HG02884 (cell line): ENCODE data around the gene NUAK2.

ENCODE experiments used
- ATAC-seq: cut with Tn5 transposase; IDR thresholded peaks from one replicate; pipeline ENCODE4 v1.9.1; 2021; ENCODE audit warnings: mild to moderate bottlenecking, moderate library complexity; ENCODE audit not compliant: unreplicated experiment

NUAK2 gene

DNA sequence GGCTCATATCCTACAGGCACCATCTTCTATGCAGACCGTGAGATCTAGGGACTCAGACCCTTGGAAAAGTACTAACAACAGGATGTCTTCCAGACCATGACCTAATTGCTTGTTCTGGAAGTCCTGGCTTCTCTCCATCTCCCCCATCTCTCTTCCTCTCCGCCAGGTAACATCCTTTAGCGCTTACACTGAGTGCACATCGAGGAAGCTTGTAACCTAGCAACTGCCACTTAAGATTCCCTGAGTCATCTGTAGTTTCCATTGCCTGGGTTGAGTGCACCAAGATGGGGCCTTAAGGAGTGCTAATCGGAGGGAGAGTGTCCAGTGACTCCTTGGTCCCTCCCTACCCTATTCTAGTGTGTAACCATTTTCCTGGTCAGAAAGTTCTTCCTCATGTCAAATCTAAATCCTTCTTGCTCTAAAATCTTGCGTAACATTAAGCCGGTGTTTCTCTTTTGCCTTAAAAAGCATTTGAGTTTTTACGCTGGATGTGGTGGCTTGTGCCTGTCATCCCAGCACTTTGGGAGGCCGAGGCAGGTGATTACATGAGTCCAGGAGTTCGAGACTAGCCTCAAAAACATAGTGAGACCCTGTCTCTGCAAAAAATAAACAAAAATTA, 25.5 kb upstream of the NUAK2 start:
- ATAC-seq: no peak

- ATAC-seq: no peak
These were observed 24.2 kb upstream of the NUAK2 start for GRCh38 chr1:205345761-205346160.

DNA sequence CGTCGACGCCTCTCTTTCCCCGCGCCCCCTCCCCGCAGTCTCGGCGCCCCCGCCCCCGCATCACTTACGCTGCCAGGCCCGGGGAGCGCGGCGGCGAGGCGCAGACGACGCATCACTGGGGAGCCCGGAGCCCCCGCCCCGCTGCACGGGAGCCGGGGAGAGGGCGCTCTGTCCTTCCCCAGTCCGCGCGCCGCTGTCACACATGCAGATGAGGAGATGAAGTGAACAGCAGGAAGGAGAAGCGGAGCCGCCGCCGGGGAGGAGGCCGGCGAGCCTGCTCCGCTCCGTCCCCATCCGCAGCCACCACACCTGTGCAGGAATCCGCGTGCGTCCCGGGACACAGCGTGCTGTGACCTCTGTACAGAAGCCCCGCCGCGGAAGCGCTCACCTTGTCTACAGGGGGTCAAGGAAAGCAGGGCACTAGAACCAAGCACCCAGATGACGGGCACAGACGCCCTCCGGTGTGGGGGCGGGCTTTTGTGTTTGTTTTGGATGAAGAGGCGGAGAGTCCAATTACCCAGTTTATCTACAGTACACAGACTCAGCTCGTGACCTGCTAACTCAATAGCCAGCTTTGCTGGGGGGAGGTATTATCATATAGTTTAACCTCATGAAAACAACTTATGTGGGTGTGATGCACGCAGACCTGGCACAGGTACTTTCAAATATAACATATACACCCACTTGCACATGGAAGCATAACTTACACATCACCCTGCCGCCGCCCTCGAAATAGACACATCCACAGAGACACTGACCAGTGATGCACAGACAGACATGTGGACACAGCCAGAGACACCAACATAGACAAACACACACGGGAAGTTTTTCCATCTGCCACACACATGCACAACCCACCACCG, 22.8 kb upstream of the NUAK2 start:
- ATAC-seq: no peak

GRCh38 chr1:205343431-205344065, 22.0 kb upstream of the NUAK2 start:
- ATAC-seq: no peak

DNA sequence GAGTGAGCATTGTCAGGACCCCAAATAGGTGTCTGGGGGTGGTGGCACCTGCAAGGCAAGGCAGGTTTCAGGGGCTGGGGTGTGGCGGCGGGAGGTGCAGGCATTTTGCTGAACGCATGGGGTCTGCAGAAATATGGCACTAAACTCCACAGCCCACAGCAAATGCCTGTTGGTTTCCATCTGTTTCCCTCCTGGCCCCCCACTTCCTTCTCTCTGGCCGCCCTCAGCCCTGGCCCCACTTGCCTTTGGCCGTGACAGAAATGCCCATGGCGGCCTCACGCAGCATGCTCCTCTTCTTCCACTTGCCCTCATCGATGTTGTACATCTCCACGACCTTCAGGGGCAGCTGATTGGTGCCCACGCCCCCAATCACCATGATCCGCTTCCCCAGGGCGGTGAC, 21.4 kb upstream of the NUAK2 start:
- ATAC-seq: no peak

GRCh38 chr1:205340676-205341075, 19.1 kb upstream of the NUAK2 start:
- ATAC-seq: no peak

DNA sequence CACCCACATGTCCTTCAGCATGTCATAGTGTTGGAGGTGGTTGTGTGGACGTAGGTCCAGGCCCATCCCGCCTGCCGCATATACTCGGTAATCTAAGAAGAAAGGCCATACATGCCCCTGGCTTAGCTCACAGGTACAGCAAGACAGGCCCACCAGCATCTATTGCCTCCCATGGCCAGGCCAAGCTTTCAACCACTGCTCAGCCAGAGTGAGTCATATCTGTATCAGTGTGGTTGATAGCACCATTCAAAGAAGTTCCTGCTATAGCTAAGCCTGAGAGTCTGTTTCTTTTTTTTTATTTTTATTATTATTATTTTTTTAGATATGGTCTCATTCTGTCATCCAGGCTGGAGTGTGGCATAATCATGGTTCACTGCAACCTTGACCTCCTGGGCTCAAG, 18.2 kb upstream of the NUAK2 start:
- peak; percentile 88 for ATAC-seq

DNA sequence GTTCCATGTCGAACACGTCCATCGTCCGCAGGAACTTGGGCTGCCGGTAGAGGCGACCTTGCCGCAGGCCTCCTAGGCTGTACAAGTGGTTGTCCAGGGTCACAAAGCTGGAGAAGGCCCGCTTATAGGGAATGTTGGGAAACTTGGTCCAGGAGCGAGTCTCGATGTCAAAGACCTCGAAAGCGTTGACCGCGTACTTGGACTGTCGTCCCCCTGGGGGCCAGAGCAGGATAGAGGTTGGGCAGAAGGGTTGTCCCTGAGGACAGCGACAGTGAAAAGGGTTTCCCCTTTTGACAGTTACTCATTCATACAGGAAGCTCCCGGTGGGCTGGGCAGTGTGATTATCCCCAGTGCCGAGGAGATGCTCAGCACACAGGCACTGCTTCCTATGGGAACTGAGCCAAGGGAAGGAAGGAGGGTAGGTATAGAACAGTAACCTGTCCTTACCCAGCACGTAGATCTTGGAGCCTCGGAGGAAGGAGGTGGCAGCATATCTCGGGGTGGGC, 17.7 kb upstream of the NUAK2 start:
- ATAC-seq: no peak

- ATAC-seq: no peak
These were observed 16.5 kb upstream of the NUAK2 start for GRCh38 chr1:205338011-205338410.

GRCh38 chr1:205337481-205337880, 15.9 kb upstream of the NUAK2 start:
- ATAC-seq: no peak

DNA sequence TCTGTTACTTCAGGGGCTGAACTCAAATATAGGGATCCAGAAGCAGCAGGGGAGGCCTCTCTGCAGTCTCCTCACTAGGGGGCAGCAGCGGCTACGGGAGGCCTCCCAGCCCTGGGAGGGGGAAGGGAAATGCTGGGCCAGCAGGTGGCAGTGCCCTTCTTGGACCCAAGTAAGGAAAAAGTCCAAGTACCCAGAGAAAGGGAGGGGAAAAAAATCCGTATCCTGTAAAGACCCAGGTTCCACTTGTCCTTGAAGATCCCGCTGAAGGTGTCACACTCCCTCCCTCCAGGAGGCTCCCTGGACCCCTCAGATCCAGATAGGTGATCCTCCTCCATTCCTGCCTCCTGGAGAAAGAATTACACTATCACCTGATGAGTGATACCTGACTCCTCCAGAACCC, 14.1 kb upstream of the NUAK2 start:
- no peak for ATAC-seq

GRCh38 chr1:205332015-205332791, 10.7 kb upstream of the NUAK2 start:
- no peak for ATAC-seq

- no peak for ATAC-seq
These were observed 8.6 kb upstream of the NUAK2 start for GRCh38 chr1:205330150-205330549.

DNA sequence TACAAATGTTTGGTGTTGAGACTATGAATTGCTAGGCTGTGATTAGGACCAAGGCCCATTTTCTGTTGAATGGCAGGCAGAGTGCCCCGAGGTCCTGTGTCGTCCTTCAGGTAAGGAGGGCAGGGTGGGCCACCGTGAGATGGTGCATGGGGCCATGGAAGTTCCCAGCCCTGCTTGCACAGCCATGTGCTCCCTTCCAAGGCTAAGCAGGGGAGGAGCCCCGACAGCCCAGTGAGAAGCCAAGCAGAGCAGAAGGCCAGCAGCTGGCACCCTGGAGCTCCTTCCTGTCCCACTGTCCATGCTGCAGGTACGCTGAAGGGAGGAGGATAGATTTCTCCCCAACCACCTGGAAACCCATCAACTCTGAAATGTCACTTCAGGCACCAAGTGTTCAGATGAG, 8.2 kb upstream of the NUAK2 start:
- no peak for ATAC-seq

GRCh38 chr1:205328476-205328875, 6.9 kb upstream of the NUAK2 start:
- ATAC-seq: no peak

GRCh38 chr1:205326812-205327466, 5.4 kb upstream of the NUAK2 start:
- no peak for ATAC-seq

DNA sequence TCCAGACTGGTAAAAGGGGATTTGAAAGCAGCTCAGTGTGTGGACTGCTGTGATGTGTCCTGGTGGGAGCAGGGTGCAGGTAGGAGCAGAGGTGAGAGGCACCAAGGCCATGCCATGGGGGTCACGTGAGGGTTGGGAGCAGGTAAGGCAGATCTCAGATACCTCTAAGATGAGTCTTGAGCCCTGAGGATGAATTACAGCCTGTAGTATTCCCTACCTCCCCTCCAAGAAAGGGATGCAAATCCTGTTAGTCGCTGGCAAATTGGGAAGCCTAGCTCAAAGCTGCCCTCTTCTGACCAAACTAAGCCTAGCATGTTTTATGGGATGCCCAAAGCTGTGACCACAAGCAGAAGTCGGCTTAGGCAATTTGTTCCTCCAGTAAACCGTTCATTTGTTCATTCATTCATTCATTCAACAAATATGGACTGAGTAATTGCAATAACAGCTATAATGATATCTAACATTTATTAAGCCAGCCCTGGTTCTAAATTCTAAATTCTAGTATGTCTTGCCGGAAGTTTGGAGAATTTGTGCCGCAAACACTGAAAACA, 3.9 kb upstream of the NUAK2 start:
- ATAC-seq: no peak

- no peak for ATAC-seq
These were observed 3.2 kb upstream of the NUAK2 start for GRCh38 chr1:205324781-205325180.

DNA sequence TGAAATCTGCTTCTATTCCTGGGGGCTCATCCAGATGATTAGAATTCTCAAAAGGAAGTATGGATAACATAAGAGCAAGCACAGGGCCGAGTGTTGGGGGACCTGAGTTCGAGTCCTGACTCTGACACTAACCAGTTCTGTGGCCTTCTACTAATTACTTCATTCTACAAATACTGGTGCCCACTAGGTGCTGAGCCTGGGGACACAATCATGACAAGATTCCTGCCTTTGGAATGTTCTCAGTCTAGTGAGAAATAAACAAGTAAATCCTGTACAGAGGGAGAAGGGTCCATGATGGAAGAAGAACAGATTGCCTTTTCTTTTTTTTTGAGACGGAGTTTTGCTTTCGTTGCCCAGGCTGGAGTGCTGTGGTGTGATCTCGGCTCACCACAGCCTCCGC, 2.2 kb upstream of the NUAK2 start:
- ATAC-seq: no peak

DNA sequence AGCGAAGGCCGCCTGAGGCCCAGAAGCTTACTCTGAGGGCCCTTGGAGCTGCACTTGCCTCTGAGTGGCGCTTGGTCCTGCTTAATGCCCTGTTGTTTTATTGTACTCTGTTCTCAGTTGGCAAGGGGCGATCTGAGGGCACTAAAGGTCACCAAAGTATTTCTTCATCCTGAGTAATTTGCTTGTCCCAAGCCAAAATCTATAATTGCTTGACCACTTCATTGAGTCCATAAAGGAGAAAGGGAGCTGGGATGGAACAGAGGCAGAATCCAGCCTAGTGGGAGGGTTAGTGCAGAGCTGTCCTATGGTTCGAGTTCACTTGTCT, 376 bp upstream of the NUAK2 start:
- no peak for ATAC-seq
